GM23338 (cell line): ENCODE data around the gene FAM89A.
A peak's percentile ranks its signal among the peaks of the same experiment; 100 is the strongest.
"Not testable (repeated sequence)": the region's sequence is repeated elsewhere in the genome, so short reads cannot be mapped to it uniquely, and the experiment has no call there.

Experiments
- CREB1 ChIP-seq: fragments of 250-450 bp; sonication (Bioruptor Pico); IDR thresholded peaks from 2 replicates; pipeline ENCODE4 v1.5.0; 2020; ENCODE audit warnings: low read depth, mild to moderate bottlenecking, moderate library complexity
- ETS1 ChIP-seq: IDR thresholded peaks from 2 replicates; pipeline ENCODE4 v1.6.1; 2016; ENCODE audit warnings: antibody characterized with exemption
- EZH2 ChIP-seq: fragments of 200-600 bp; sonication (generic); IDR thresholded peaks from one replicate; pipeline ENCODE4 v1.8.0; 2017; ENCODE audit warnings: antibody characterized with exemption, mild to moderate bottlenecking, low read depth; ENCODE audit not compliant: unreplicated experiment
- EZH2phosphoT487 ChIP-seq: fragments of 200-600 bp; sonication (generic); IDR thresholded peaks from one replicate; pipeline ENCODE4 v1.8.1; 2018; ENCODE audit warnings: antibody characterized with exemption; ENCODE audit not compliant: unreplicated experiment
- JUNB ChIP-seq: IDR thresholded peaks from one replicate; pipeline ENCODE4 v1.6.1; 2016; ENCODE audit warnings: antibody characterized with exemption; ENCODE audit not compliant: unreplicated experiment
- NANOG ChIP-seq: IDR thresholded peaks from 2 replicates; pipeline ENCODE4 v1.6.1; 2016; ENCODE audit warnings: antibody characterized with exemption, borderline replicate concordance
- POLR2AphosphoS5 ChIP-seq: IDR thresholded peaks from 2 replicates; pipeline ENCODE4 v1.6.1; 2016; ENCODE audit warnings: antibody characterized with exemption, low read depth
- REST ChIP-seq: IDR thresholded peaks from one replicate; pipeline ENCODE4 v1.6.1; 2018; ENCODE audit warnings: antibody characterized with exemption; ENCODE audit not compliant: unreplicated experiment
- STAT1 ChIP-seq: IDR thresholded peaks from one replicate; pipeline ENCODE4 v1.6.1; 2016; ENCODE audit warnings: antibody characterized with exemption; ENCODE audit not compliant: unreplicated experiment
- ZNF114 ChIP-seq: fragments of 250-450 bp; sonication (Bioruptor Pico); IDR thresholded peaks from 2 replicates; pipeline ENCODE4 v1.5.0; 2020; ENCODE audit warnings: mild to moderate bottlenecking, moderate library complexity
- ZNF331 ChIP-seq: fragments of 250-450 bp; sonication (Bioruptor Pico); IDR thresholded peaks from 2 replicates; pipeline ENCODE4 v1.5.0; 2020; ENCODE audit warnings: low read depth, mild to moderate bottlenecking, moderate library complexity
- TF ChIP-seq, protein P1 (sequence below), 2 experiments: fragments of 200-600 bp in 1 of 2; sonication (generic) in 1 of 2; conservative IDR thresholded peaks; 2 replicates each; pipeline versions ENCODE4 v1.5.1 to v1.6.1; 2016 to 2017; ENCODE audit warnings: antibody characterized with exemption in 2 of 2, low read depth in 2 of 2, mild to moderate bottlenecking in 2 of 2, moderate library complexity in 1 of 2

GRCh38 chr1:230984622-230985515, 55.2 kb downstream of the FAM89A start:
- TF ChIP-seq, protein P1, sequence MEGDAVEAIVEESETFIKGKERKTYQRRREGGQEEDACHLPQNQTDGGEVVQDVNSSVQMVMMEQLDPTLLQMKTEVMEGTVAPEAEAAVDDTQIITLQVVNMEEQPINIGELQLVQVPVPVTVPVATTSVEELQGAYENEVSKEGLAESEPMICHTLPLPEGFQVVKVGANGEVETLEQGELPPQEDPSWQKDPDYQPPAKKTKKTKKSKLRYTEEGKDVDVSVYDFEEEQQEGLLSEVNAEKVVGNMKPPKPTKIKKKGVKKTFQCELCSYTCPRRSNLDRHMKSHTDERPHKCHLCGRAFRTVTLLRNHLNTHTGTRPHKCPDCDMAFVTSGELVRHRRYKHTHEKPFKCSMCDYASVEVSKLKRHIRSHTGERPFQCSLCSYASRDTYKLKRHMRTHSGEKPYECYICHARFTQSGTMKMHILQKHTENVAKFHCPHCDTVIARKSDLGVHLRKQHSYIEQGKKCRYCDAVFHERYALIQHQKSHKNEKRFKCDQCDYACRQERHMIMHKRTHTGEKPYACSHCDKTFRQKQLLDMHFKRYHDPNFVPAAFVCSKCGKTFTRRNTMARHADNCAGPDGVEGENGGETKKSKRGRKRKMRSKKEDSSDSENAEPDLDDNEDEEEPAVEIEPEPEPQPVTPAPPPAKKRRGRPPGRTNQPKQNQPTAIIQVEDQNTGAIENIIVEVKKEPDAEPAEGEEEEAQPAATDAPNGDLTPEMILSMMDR (conservative IDR thresholded peaks at IDR 0.05; ENCODE audit: low read depth in 2 of 2) = not testable (repeated sequence)
- not testable (repeated sequence) for TF ChIP-seq ZNF331 (CRISPR knock-in tag); EZH2phosphoT487; REST; JUNB; STAT1; EZH2; CREB1 (CRISPR knock-in tag); ETS1; ZNF114 (CRISPR knock-in tag)
- TF ChIP-seq POLR2AphosphoS5 (peak; percentile 58), NANOG (peak; percentile 91)
